Neuronal stem cell (in vitro differentiated cells): ENCODE data around the gene ZBTB46.
A peak's percentile ranks its signal among the peaks of the same experiment; 100 is the strongest.
"Not testable (repeated sequence)": the region's sequence is repeated elsewhere in the genome, so short reads cannot be mapped to it uniquely, and the experiment has no call there.

Experiments used
- DNase-seq: peaks from one replicate; pipeline ENCODE4 v3.0.0-alpha.2; 2013; ENCODE audit warnings: low spot score
- H2AFZ ChIP-seq: one replicate; pipeline ENCODE4 v1.6.1; 2013; ENCODE audit warnings: mild to moderate bottlenecking, low read length, inconsistent platforms
- H2AK5ac ChIP-seq: 2 replicates; pipeline ENCODE4 v1.6.1; 2013; ENCODE audit warnings: low read depth, mild to moderate bottlenecking, inconsistent platforms, low read length, moderate library complexity, mixed read lengths
- H2BK120ac ChIP-seq: 2 replicates; pipeline ENCODE4 v1.6.1; 2013; ENCODE audit warnings: low read depth, mild to moderate bottlenecking, inconsistent platforms, low read length, moderate library complexity, mixed read lengths
- H2BK12ac ChIP-seq: one replicate; pipeline ENCODE4 v1.6.1; 2013; ENCODE audit warnings: low read length, inconsistent platforms
- H2BK15ac ChIP-seq: 2 replicates; pipeline ENCODE4 v1.6.1; 2013; ENCODE audit warnings: mild to moderate bottlenecking, low read length, inconsistent platforms, mixed read lengths
- H2BK5ac ChIP-seq: one replicate; pipeline ENCODE4 v1.6.1; 2013; ENCODE audit warnings: inconsistent platforms, mild to moderate bottlenecking, low read length, moderate library complexity
- H3K14ac ChIP-seq: one replicate; pipeline ENCODE4 v1.6.1; 2013; ENCODE audit warnings: low read length, inconsistent platforms
- H3K18ac ChIP-seq: 2 replicates; pipeline ENCODE4 v1.6.1; 2013; ENCODE audit warnings: low read length, inconsistent platforms
- H3K23ac ChIP-seq: 2 replicates; pipeline ENCODE4 v1.6.1; 2013; ENCODE audit warnings: low read depth, mild to moderate bottlenecking, mixed read lengths, low read length, inconsistent platforms; ENCODE audit not compliant: poor library complexity
- H3K27ac ChIP-seq: replicated peaks from 3 replicates; pipeline ENCODE4 v1.5.1; 2013; ENCODE audit warnings: low read length, inconsistent platforms
- H3K27me3 ChIP-seq, 3 experiments: 2 replicates each; pipeline ENCODE4 v1.6.1; 2013; ENCODE audit warnings: low read length in 3 of 3, mild to moderate bottlenecking in 2 of 3, inconsistent platforms in 1 of 3, low read depth in 1 of 3, mixed read lengths in 1 of 3, moderate library complexity in 1 of 3; ENCODE audit not compliant: control insufficient read depth in 3 of 3, insufficient read depth in 3 of 3
- H3K36me3 ChIP-seq, 2 donors: replicated peaks in 1 of 2; 2 replicates each; pipeline ENCODE4 v1.6.1; 2013; ENCODE audit warnings: low read length in 2 of 2; ENCODE audit not compliant: control insufficient read depth in 2 of 2, insufficient read depth in 2 of 2
- H3K4ac ChIP-seq: 2 replicates; pipeline ENCODE4 v1.6.1; 2013; ENCODE audit warnings: inconsistent platforms, mild to moderate bottlenecking, low read length, moderate library complexity
- H3K4me1 ChIP-seq, 2 donors: 1 replicate in 1 of 2; 2 replicates in 1 of 2; pipeline ENCODE4 v1.6.1; 2013; ENCODE audit warnings: low read length in 2 of 2, low read depth in 1 of 2; ENCODE audit not compliant: control insufficient read depth in 2 of 2, insufficient read depth in 1 of 2
- H3K4me2 ChIP-seq: one replicate; pipeline ENCODE4 v1.6.1; 2013; ENCODE audit warnings: mild to moderate bottlenecking, low read length, inconsistent platforms; ENCODE audit not compliant: insufficient read depth, poor library complexity, severe bottlenecking
- H3K4me3 ChIP-seq, 2 donors: 2 replicates each; pipeline ENCODE4 v1.5.1; 2013; ENCODE audit warnings: low read length in 2 of 2, mild to moderate bottlenecking in 2 of 2, inconsistent platforms in 1 of 2, moderate library complexity in 1 of 2
- H3K79me1 ChIP-seq: one replicate; pipeline ENCODE4 v1.6.1; 2013; ENCODE audit warnings: low read depth, mild to moderate bottlenecking, inconsistent platforms, low read length, moderate library complexity
- H3K9ac ChIP-seq: one replicate; pipeline ENCODE4 v1.6.1; 2013; ENCODE audit warnings: mild to moderate bottlenecking, low read depth, low read length, inconsistent platforms; ENCODE audit not compliant: poor library complexity
- H3K9me3 ChIP-seq, 2 donors: replicated peaks in 1 of 2; 2 replicates each; pipeline versions ENCODE3 to v1.6.1; 2013; ENCODE audit warnings: low read length in 2 of 2, mild to moderate bottlenecking in 2 of 2, inconsistent platforms in 1 of 2, low read depth in 1 of 2, mixed read lengths in 1 of 2, moderate library complexity in 1 of 2; ENCODE audit not compliant: control insufficient read depth in 2 of 2, insufficient read depth in 1 of 2
- H4K8ac ChIP-seq: one replicate; pipeline ENCODE4 v1.6.1; 2013; ENCODE audit warnings: low read depth, mild to moderate bottlenecking, inconsistent platforms, low read length, moderate library complexity
- H4K91ac ChIP-seq: one replicate; pipeline ENCODE4 v1.6.1; 2013; ENCODE audit warnings: low read length, low read depth, mild to moderate bottlenecking, inconsistent platforms; ENCODE audit not compliant: poor library complexity
- WGBS, 2 donors: extraction: QIAGEN DNeasy Blood & Tissue Kit; methylation state at CpG; one replicate each; pipeline ENCODE4 v1.1.7; 2013; ENCODE audit warnings: missing lambda C conversion rate in 2 of 2, mixed read lengths in 1 of 2; ENCODE audit not compliant: insufficient read length in 2 of 2, insufficient replicate concordance in 1 of 2; ENCODE audit errors: extremely low coverage in 2 of 2; 5-methylcytosine and 5-hydroxymethylcytosine counted together

Gene ZBTB46

GRCh38 chr20:63867042-63867441 lies 36.0 kb upstream of the ZBTB46 start:
- H3K23ac ChIP-seq, H3K4me2 ChIP-seq, H3K27me3 ChIP-seq, H3K4me1 ChIP-seq, H2BK5ac ChIP-seq, H3K9ac ChIP-seq, H3K27ac ChIP-seq, H4K91ac ChIP-seq, H2BK120ac ChIP-seq, H2AK5ac ChIP-seq, H3K4me3 ChIP-seq, H2AFZ ChIP-seq, H3K14ac ChIP-seq, H2BK15ac ChIP-seq, H3K4ac ChIP-seq, H4K8ac ChIP-seq, H3K9me3 ChIP-seq, H3K18ac ChIP-seq, DNase-seq, H2BK12ac ChIP-seq: not testable (repeated sequence)
- Histone ChIP-seq H3K79me1 (peaks cover 13% of the 10 kb centered on the region), H3K36me3 (peaks cover 23 to 58% of the 10 kb centered on the region in 2 donors)
- WGBS, 2 donors, result no CpG with 5 or more reads among the region's 13 CpGs

- Histone ChIP-seq H4K8ac (peak within 1 kb of the TSS; percentile 98), H3K27ac (peak within 1 kb of the TSS; percentile 81), H3K4me1 (peaks cover 5 to 8% of the 10 kb centered on the region in 2 donors), H2AK5ac (peak within 1 kb of the TSS; percentile 84), H2BK120ac (no peak within 1 kb of the TSS), H2BK5ac (peak within 1 kb of the TSS; percentile 90), H2BK15ac (peak within 1 kb of the TSS; percentile 43), H3K4ac (peak within 1 kb of the TSS; percentile 2), H4K91ac (no peak within 1 kb of the TSS), H2AFZ (peak within 1 kb of the TSS; percentile 94), H3K9ac (peak within 1 kb of the TSS; percentile 92), H3K79me1 (peaks cover 17% of the 10 kb centered on the region), H3K23ac (peak within 1 kb of the TSS; percentile 99), H3K36me3 (peaks cover 24 to 55% of the 10 kb centered on the region in 2 donors), H2BK12ac (no peak within 1 kb of the TSS), H3K9me3 (no peaks in the 10 kb centered on the region), H3K18ac (peak within 1 kb of the TSS; percentile 93), H3K27me3 (no peaks in the 10 kb centered on the region), H3K4me3 (peak within 1 kb of the TSS; percentile 87 to 97), H3K14ac (peak within 1 kb of the TSS; percentile 63), H3K4me2 (peak within 1 kb of the TSS; percentile 98)
- DNase-seq, result peak; percentile 96
- WGBS, 2 donors, result no CpG with 5 or more reads among the region's 68 CpGs
These were observed 34.0 kb upstream of the ZBTB46 start, which contains the start of gene TPD52L2 for GRCh38 chr20:63864978-63865640. Gene TPD52L2 (plus strand): TSS chr20:63865270. CDS start chr20:63865366, 96 bp downstream.

GRCh38 chr20:63864545-63864977 lies 33.5 kb upstream of the ZBTB46 start:
- Histone ChIP-seq H3K18ac (peak overlapping the region; percentile 93), H3K36me3 (peaks cover 20 to 50% of the 10 kb centered on the region in 2 donors), H3K14ac (no peak overlapping the region), H3K4me3 (peak overlapping the region; percentile 84 to 87), H3K23ac (peak overlapping the region; percentile 99), H2AFZ (peak overlapping the region; percentile 92), H3K4me2 (peak overlapping the region; percentile 62), H3K4me1 (peaks cover 5 to 8% of the 10 kb centered on the region in 2 donors), H3K27ac (peak overlapping the region; percentile 81), H3K4ac (no peak overlapping the region), H4K8ac (no peak overlapping the region), H2BK15ac (no peak overlapping the region), H2BK120ac (no peak overlapping the region), H3K27me3 (no peaks in the 10 kb centered on the region), H4K91ac (no peak overlapping the region), H2AK5ac (peak overlapping the region; percentile 84), H3K9ac (peak overlapping the region; percentile 88), H3K79me1 (peaks cover 17% of the 10 kb centered on the region), H3K9me3 (no peaks in the 10 kb centered on the region), H2BK12ac (no peak overlapping the region), H2BK5ac (peak overlapping the region; percentile 35)
- no CpG with 5 or more reads among the region's 25 CpGs for WGBS, 2 donors
- no peak for DNase-seq

- Histone ChIP-seq H3K9ac (peak overlapping the region; percentile 70), H3K14ac (no peak overlapping the region), H3K23ac (peak overlapping the region; percentile 99), H2AK5ac (peak overlapping the region; percentile 1), H2BK5ac (peak overlapping the region; percentile 35), H3K4ac (no peak overlapping the region), H2BK120ac (no peak overlapping the region), H2BK15ac (no peak overlapping the region), H2AFZ (peak overlapping the region; percentile 92), H3K27me3 (no peaks in the 10 kb centered on the region), H3K4me3 (peak overlapping the region; percentile 84 to 87), H3K79me1 (peaks cover 17% of the 10 kb centered on the region), H3K18ac (peak overlapping the region; percentile 1), H3K4me1 (peaks cover 10 to 14% of the 10 kb centered on the region in 2 donors), H4K91ac (no peak overlapping the region), H3K27ac (peak overlapping the region; percentile 81), H3K4me2 (peak overlapping the region; percentile 62), H2BK12ac (no peak overlapping the region), H3K36me3 (peaks cover 14 to 44% of the 10 kb centered on the region in 2 donors), H3K9me3 (no peaks in the 10 kb centered on the region), H4K8ac (peak overlapping the region; percentile 89)
- WGBS, 2 donors, result no CpG with 5 or more reads among the region's 38 CpGs
- peak; percentile 69 for DNase-seq
These were observed 32.9 kb upstream of the ZBTB46 start for GRCh38 chr20:63863798-63864544.
